Neural progenitor cell (in vitro differentiated cells): ENCODE measurements around the gene NTM. TPM values are rescaled to one million over a fixed set of nuclear protein-coding genes. Genes with fewer than 3 reads are reported as not detected.

Experiments used
- DNase-seq: peaks from one replicate; pipeline ENCODE4 v3.0.0-alpha.2; 2016; ENCODE audit warnings: low spot score
- H2AFZ ChIP-seq: fragments of 200-600 bp; sonication (generic); replicated peaks from 2 replicates; pipeline ENCODE4 v1.6.1; 2016; ENCODE audit warnings: antibody characterized with exemption
- H3F3A ChIP-seq: fragments of 200-600 bp; sonication (generic); 2 replicates; pipeline ENCODE4 v1.6.1; 2016; ENCODE audit warnings: antibody characterized with exemption, low read depth
- H3K27ac ChIP-seq: fragments of 200-600 bp; sonication (generic); 2 replicates; pipeline ENCODE4 v1.5.1; 2016; ENCODE audit warnings: mild to moderate bottlenecking
- H3K27me3 ChIP-seq: fragments of 200-600 bp; sonication (generic); 2 replicates; pipeline ENCODE4 v1.6.1; 2016; ENCODE audit warnings: mild to moderate bottlenecking, moderate library complexity
- H3K36me3 ChIP-seq: fragments of 200-600 bp; sonication (generic); 2 replicates; pipeline ENCODE4 v1.5.1; 2016
- H3K4me1 ChIP-seq: fragments of 200-600 bp; sonication (generic); 2 replicates; pipeline ENCODE4 v1.6.1; 2016; ENCODE audit warnings: mixed run types
- H3K4me2 ChIP-seq: fragments of 200-600 bp; sonication (generic); 2 replicates; pipeline ENCODE4 v1.6.1; 2016
- H3K4me3 ChIP-seq: fragments of 200-600 bp; sonication (generic); 2 replicates; pipeline ENCODE4 v1.5.1; 2016
- H3K79me2 ChIP-seq: fragments of 200-600 bp; sonication (generic); 2 replicates; pipeline ENCODE4 v1.6.1; 2016; ENCODE audit warnings: low read depth
- H3K9ac ChIP-seq: fragments of 200-600 bp; sonication (generic); 2 replicates; pipeline ENCODE4 v1.6.1; 2016
- H3K9me3 ChIP-seq: fragments of 200-600 bp; sonication (generic); 2 replicates; pipeline ENCODE4 v1.5.1; 2016; ENCODE audit warnings: low read depth
- H4K20me1 ChIP-seq: fragments of 200-600 bp; sonication (generic); 2 replicates; pipeline ENCODE4 v1.6.1; 2016; ENCODE audit warnings: low read depth
- H3K27ac Mint-ChIP-seq: 3 replicates; pipeline ENCODE4 v1.8.0; 2021; ENCODE audit warnings: mixed read lengths
- H3K27me3 Mint-ChIP-seq: 2 replicates; pipeline ENCODE4 v1.8.0; 2022; ENCODE audit warnings: low read depth, mild to moderate bottlenecking, inconsistent platforms, moderate library complexity, mixed read lengths; ENCODE audit not compliant: insufficient read depth
- H3K36me3 Mint-ChIP-seq: 3 replicates; pipeline ENCODE4 v1.8.0; 2021; ENCODE audit warnings: mixed read lengths
- H3K4me1 Mint-ChIP-seq: 3 replicates; pipeline ENCODE4 v1.8.0; 2021; ENCODE audit warnings: mixed read lengths
- H3K4me3 Mint-ChIP-seq: 3 replicates; pipeline ENCODE4 v1.8.0; 2021; ENCODE audit warnings: mild to moderate bottlenecking, moderate library complexity, mixed read lengths
- H3K9me3 Mint-ChIP-seq: 3 replicates; pipeline ENCODE4 v1.8.0; 2020; ENCODE audit warnings: mixed read lengths
- CTCF ChIP-seq: fragments of 200-600 bp; sonication (generic); IDR thresholded peaks from 2 replicates; pipeline ENCODE4 v1.5.1; 2017; ENCODE audit warnings: antibody characterized with exemption, mild to moderate bottlenecking
- EZH2 ChIP-seq: fragments of 200-600 bp; sonication (generic); IDR thresholded peaks from 2 replicates; pipeline ENCODE4 v1.6.1; 2017; ENCODE audit warnings: antibody characterized with exemption, mild to moderate bottlenecking, moderate library complexity
- EZH2phosphoT487 ChIP-seq: fragments of 200-600 bp; sonication (generic); IDR thresholded peaks from 2 replicates; pipeline ENCODE4 v1.6.1; 2017; ENCODE audit warnings: antibody characterized with exemption
- total RNA-seq: library from RNA; depleted of rRNA; stranded (reverse); fragments of >200 nt; gene quantifications from 2 replicates; pipeline ENCODE4 v1.2.3, GENCODE V29; 2015; ENCODE audit warnings: low replicate concordance

NTM gene
- total RNA-seq, 1 donor from 2014 or later: 4.3 TPM

- Mint-ChIP-seq H3K4me1 (peaks cover 21% of the 10 kb centered on the region), H3K4me3 (no peak overlapping the region), H3K9me3 (no peaks in the 10 kb centered on the region), H3K36me3 (no peaks in the 10 kb centered on the region), H3K27ac (no peak overlapping the region), H3K27me3 (peaks cover 10% of the 10 kb centered on the region)
- H3K9me3 ChIP-seq: no peaks in the 10 kb centered on the region
- no peak for DNase-seq
- peaks cover 19% of the 10 kb centered on the region for H3K4me1 ChIP-seq
- TF ChIP-seq CTCF (no peak), EZH2phosphoT487 (no peak), EZH2 (no peak)
- no peaks in the 10 kb centered on the region for H4K20me1 ChIP-seq
- no peak overlapping the region for H3K4me2 ChIP-seq
- H3K36me3 ChIP-seq: no peaks in the 10 kb centered on the region
- peaks cover 14% of the 10 kb centered on the region for H3F3A ChIP-seq
- H3K27ac ChIP-seq: no peak overlapping the region
- no peaks in the 10 kb centered on the region for H3K27me3 ChIP-seq
- H3K79me2 ChIP-seq: no peaks in the 10 kb centered on the region
- H3K4me3 ChIP-seq: no peak overlapping the region
- no peak overlapping the region for H3K9ac ChIP-seq
- no peak overlapping the region for H2AFZ ChIP-seq
These were observed 104.5 kb downstream of the NTM start for GRCh38 chr11:131474947-131475346.

GRCh38 chr11:131476266-131476665 is 105.9 kb downstream of the NTM start:
- Histone ChIP-seq H3K4me2 (no peak overlapping the region), H3K36me3 (no peaks in the 10 kb centered on the region), H3K27ac (no peak overlapping the region), H2AFZ (no peak overlapping the region), H3K4me3 (no peak overlapping the region), H3K9me3 (no peaks in the 10 kb centered on the region), H4K20me1 (no peaks in the 10 kb centered on the region), H3K9ac (no peak overlapping the region), H3F3A (peaks cover 12% of the 10 kb centered on the region), H3K79me2 (no peaks in the 10 kb centered on the region), H3K27me3 (no peaks in the 10 kb centered on the region), H3K4me1 (peaks cover 17% of the 10 kb centered on the region)
- H3K4me3 Mint-ChIP-seq: no peak overlapping the region
- TF ChIP-seq EZH2 (no peak), EZH2phosphoT487 (no peak), CTCF (no peak)
- H3K36me3 Mint-ChIP-seq: no peaks in the 10 kb centered on the region
- peaks cover 10% of the 10 kb centered on the region for H3K4me1 Mint-ChIP-seq
- DNase-seq: no peak
- H3K27ac Mint-ChIP-seq: no peak overlapping the region
- no peaks in the 10 kb centered on the region for H3K9me3 Mint-ChIP-seq
- peaks cover 10% of the 10 kb centered on the region for H3K27me3 Mint-ChIP-seq

GRCh38 chr11:131478341-131478740 is 107.9 kb downstream of the NTM start:
- no peaks in the 10 kb centered on the region for H3K79me2 ChIP-seq
- no peak overlapping the region for H2AFZ ChIP-seq
- DNase-seq: no peak
- H3K4me3 Mint-ChIP-seq: no peak overlapping the region
- no peaks in the 10 kb centered on the region for H3K36me3 Mint-ChIP-seq
- no peaks in the 10 kb centered on the region for H3K9me3 ChIP-seq
- H3K9me3 Mint-ChIP-seq: no peaks in the 10 kb centered on the region
- no peaks in the 10 kb centered on the region for H3K27me3 ChIP-seq
- H3K36me3 ChIP-seq: no peaks in the 10 kb centered on the region
- peaks cover 7% of the 10 kb centered on the region for H3K4me1 Mint-ChIP-seq
- no peak overlapping the region for H3K9ac ChIP-seq
- TF ChIP-seq CTCF: no peak
- no peak for TF ChIP-seq EZH2phosphoT487
- no peak for TF ChIP-seq EZH2
- peaks cover 7% of the 10 kb centered on the region for H3F3A ChIP-seq
- no peak overlapping the region for H3K27ac Mint-ChIP-seq
- H3K27me3 Mint-ChIP-seq: peaks cover 12% of the 10 kb centered on the region
- no peak overlapping the region for H3K27ac ChIP-seq
- peaks cover 5% of the 10 kb centered on the region for H4K20me1 ChIP-seq
- no peak overlapping the region for H3K4me3 ChIP-seq
- H3K4me2 ChIP-seq: no peak overlapping the region
- H3K4me1 ChIP-seq: peaks cover 19% of the 10 kb centered on the region
